SJSA1 (cell line): ENCODE results near the gene PANK3. TPM values are rescaled to one million over a fixed set of nuclear protein-coding genes. Genes with fewer than 3 reads are reported as not detected.
A peak's percentile ranks its signal among the peaks of the same experiment; 100 is the strongest.

Source experiments
- DNase-seq, 2 experiments: peaks; one replicate each; pipeline ENCODE4 v3.0.0-alpha.2; 2015 to 2020; ENCODE audit warnings: low spot score in 2 of 2, low read depth in 1 of 2
- H3K27ac ChIP-seq: fragments of 250-450 bp; sonication (Bioruptor Pico); 2 replicates; pipeline ENCODE4 v1.5.1; 2020; ENCODE audit warnings: mild to moderate bottlenecking, moderate library complexity
- H3K27me3 ChIP-seq: fragments of 250-450 bp; sonication (Bioruptor Pico); replicated peaks from 2 replicates; pipeline ENCODE4 v1.5.1; 2020; ENCODE audit warnings: mild to moderate bottlenecking, moderate library complexity
- H3K36me3 ChIP-seq: fragments of 250-450 bp; sonication (Bioruptor Pico); 2 replicates; pipeline ENCODE4 v1.5.1; 2020; ENCODE audit warnings: mild to moderate bottlenecking
- H3K4me1 ChIP-seq: fragments of 250-450 bp; sonication (Bioruptor Pico); replicated peaks from 2 replicates; pipeline ENCODE4 v1.6.1; 2021; ENCODE audit warnings: mild to moderate bottlenecking
- H3K4me3 ChIP-seq: fragments of 250-450 bp; sonication (Bioruptor Pico); 2 replicates; pipeline ENCODE4 v1.5.1; 2020; ENCODE audit warnings: mild to moderate bottlenecking
- H3K9me3 ChIP-seq: fragments of 250-450 bp; sonication (Bioruptor Pico); replicated peaks from 2 replicates; pipeline ENCODE4 v1.5.1; 2020; ENCODE audit warnings: mild to moderate bottlenecking
- total RNA-seq: library from RNA; depleted of rRNA; stranded (reverse); fragments of >200 nt; shearing (Covaris generic); gene quantifications from 2 replicates; pipeline ENCODE4 v1.2.3, GENCODE V29; 2014; rRNA removed

Gene PANK3
- total RNA-seq, 1 experiment from 2014 or later, result 105 TPM

DNA sequence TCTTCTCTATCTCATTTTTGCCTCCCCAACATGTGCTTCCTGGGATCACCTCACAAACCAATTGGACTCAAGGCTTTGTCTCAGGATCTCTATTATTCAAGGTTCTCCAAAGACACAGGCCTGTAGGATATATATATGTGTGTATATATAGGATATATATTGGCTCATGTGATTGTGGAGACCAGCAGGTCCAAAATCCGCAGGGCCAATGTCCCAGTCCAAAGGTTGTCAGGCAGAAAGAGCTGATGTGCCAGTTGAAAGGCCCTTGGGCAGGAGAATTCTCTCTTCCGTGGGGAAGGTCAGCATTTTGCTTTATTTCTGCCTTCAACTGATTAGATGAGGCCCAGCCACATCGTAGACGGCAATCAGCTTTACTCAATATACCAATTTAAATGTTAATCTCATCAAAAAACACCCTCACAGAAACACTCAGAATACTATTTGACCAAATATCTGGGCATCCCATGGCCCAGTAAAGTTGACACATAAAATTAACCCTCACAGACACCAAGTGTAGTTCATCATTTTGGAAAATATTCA, 51.3 kb downstream of the PANK3 start:
- peaks cover 23% of the 10 kb centered on the region for H3K4me1 ChIP-seq
- peaks cover 12% of the 10 kb centered on the region for H3K27me3 ChIP-seq
- peak in 1 of 2 experiments; percentile 20 for DNase-seq
- no peaks in the 10 kb centered on the region; the same call in 1 of the 2 replicates for H3K9me3 ChIP-seq
- no peak overlapping the region for H3K4me3 ChIP-seq
- H3K36me3 ChIP-seq, result no peaks in the 10 kb centered on the region
- no peak overlapping the region for H3K27ac ChIP-seq

DNA sequence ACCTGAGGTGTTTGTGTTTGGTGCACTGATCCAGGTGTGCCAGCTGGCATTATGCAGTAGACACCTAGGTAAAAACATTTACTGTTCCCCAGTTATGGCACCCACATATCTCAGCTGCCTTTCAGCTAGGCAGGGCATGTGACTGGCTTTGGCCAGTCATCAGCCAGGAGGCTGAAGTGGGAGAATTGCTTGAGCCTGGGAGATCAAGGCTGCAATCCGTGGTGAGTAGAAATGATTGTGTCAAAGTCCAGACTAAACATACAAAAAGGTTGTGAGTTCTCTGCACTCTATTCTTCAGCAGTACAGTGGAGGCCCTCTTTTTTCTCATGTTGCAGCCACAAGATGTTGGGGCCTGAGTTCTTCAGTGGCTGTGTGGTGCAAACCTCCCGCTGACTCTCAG, 53.3 kb downstream of the PANK3 start:
- Histone ChIP-seq H3K9me3 (no peaks in the 10 kb centered on the region; the same call in 1 of the 2 replicates), H3K27ac (no peak overlapping the region), H3K36me3 (peaks cover 5% of the 10 kb centered on the region; the same call in 1 of the 2 replicates), H3K27me3 (peaks cover 12% of the 10 kb centered on the region), H3K4me1 (peaks cover 15% of the 10 kb centered on the region), H3K4me3 (no peak overlapping the region)
- DNase-seq, result peak in 1 of 2 experiments; percentile 26

- Histone ChIP-seq H3K36me3 (peaks cover 98% of the 10 kb centered on the region), H3K9me3 (peaks cover 10% of the 10 kb centered on the region), H3K4me1 (no peaks in the 10 kb centered on the region), H3K27me3 (no peaks in the 10 kb centered on the region; the same call in 1 of the 2 replicates), H3K4me3 (no peak overlapping the region), H3K27ac (no peak overlapping the region)
- no peak for DNase-seq
Observed at GRCh38 chr5:168513861-168514428, 65.2 kb downstream of the PANK3 start.

DNA sequence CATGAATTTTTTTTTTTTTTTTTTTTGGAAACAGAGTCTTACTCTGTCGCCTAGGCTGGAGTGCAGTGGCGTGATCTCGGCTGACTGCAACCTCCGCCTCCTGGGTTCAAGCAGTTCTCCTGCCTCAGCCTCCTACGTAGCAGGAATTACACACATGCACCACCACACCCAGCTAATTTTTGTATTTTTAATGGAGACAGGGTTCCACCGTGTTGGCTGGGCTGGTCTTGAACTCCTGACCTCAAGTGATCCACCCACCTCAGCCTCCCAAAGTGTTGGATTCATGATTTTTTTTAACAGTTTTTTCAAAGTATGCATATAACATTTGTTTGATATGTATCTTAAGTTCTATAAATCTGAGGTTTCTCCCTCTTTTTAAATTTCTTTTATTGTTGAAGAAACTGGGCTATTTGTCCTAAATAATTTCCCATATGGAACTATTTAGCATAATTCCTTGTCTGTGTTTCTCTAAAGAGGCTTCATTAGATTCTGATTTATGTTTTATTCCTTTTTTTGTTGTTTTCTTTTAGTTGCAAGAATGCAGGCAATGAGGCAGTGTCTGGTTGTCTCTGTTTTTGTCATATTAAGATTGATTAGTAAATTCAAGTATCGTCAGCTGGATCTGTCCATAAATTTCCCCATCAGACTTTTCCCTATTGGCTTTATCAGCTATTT, 76.5 kb downstream of the PANK3 start:
- Histone ChIP-seq H3K9me3 (no peaks in the 10 kb centered on the region), H3K4me3 (no peak overlapping the region), H3K27me3 (no peaks in the 10 kb centered on the region), H3K27ac (no peak overlapping the region), H3K4me1 (no peaks in the 10 kb centered on the region), H3K36me3 (peaks cover 93% of the 10 kb centered on the region)
- no peak for DNase-seq

Other genes starting within 250 kb of the PANK3 start
- gene RARS1, start 92.9 kb downstream of the PANK3 start, total RNA-seq, result 316 and 376 TPM in 2 replicates
- gene FBLL1, start 50.1 kb downstream of the PANK3 start, total RNA-seq, result 4.6 and 4.8 TPM in 2 replicates